NCI-H1436 (cell line): ENCODE measurements around the gene PPP1R27.
A peak's percentile ranks its signal among the peaks of the same experiment; 100 is the strongest.

Experiments used
- DNase-seq: peaks from one replicate; lab custom pipeline; 2025; lab: John Stamatoyannopoulos, UW

The PPP1R27 gene

GRCh38 chr17:81860756-81861568 is 26.1 kb upstream of the PPP1R27 start:
- DNase-seq, result peak; percentile 100

- DNase-seq, result no peak
These were observed 25.3 kb upstream of the PPP1R27 start, which contains the start of gene P4HB for GRCh38 chr17:81859906-81860755. P4HB (minus strand) TSS chr17:81860535; CDS start chr17:81860471, 64 bp downstream.

DNA sequence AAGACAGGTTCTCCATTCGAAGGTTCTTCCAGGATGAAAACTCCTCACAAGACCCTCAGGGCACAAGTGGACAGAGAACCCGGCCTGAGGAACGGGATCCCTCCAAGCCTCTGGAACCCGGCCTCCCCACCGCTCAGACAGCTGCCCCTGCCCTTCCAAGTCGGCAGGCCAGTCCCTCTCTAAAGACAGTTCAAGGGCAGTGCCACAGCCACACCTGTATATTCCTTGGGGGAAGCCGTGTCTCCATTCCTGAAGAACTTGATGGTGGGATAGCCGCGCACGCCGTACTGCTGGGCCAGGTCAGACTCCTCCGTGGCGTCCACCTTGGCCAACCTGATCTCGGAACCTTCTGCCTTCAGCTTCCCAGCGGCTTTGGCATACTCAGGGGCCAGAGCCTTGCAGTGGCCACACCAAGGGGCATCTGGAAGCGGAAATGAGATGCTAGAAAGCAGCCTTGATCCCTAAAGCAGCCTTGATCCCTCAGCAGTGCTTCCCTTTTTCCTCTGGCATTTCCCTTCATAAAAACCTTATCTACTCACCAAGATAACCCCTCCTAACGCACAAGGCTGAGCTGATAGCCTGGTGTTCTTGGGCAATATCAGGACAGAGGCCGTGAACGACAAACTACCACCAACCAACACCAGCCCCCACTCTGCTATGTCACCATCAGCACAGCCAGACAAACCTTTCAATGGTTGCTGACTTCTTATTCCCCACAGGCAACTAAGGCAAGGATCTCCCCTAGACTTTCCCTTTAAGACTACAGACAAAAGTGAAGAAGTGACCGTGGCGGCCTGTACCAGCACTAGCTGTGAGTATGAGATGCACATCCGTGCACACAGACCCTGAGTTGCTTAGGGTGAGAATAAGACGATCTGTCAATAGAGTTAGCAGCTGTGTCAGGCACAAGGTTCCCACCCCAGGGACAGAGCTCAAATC is 24.4 kb upstream of the PPP1R27 start:
- no peak for DNase-seq

DNA sequence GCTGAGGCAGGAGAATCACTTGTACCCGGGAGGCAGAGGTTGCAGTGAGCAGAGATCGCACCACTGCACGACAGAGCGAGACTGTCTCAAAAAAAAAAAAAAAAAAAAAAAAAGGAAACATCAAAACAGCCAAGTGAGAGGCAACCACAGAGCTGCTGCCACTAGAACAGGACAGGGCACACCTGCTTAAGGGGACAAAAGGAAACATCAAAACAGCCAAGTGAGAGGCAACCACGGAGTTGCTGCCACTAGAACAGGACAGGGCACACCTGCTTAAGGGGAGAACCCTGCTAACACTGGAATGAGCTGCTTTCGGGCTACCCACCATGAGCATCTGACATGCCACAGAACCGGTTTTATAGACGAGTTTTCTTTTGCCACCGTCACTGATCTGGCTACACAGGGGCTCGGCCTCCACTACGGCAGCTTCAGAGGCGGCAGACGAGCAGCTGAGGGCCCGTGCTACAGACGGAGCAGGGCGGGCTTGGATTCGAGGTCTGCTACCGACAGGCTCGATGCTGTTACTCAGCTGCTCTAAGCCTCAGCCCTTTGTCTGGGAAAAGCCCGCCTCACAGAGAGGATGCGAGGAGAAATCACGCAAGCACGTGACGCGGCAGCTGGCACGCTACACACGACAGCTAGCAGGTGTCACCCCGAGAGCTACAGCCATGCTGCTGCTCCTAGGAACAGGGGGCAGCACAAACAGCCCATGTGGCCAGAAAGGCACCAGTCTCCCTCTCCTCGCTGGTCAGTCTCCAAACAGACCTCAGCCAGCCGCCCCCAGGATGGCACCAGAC is 23.5 kb upstream of the PPP1R27 start:
- no peak for DNase-seq

DNA sequence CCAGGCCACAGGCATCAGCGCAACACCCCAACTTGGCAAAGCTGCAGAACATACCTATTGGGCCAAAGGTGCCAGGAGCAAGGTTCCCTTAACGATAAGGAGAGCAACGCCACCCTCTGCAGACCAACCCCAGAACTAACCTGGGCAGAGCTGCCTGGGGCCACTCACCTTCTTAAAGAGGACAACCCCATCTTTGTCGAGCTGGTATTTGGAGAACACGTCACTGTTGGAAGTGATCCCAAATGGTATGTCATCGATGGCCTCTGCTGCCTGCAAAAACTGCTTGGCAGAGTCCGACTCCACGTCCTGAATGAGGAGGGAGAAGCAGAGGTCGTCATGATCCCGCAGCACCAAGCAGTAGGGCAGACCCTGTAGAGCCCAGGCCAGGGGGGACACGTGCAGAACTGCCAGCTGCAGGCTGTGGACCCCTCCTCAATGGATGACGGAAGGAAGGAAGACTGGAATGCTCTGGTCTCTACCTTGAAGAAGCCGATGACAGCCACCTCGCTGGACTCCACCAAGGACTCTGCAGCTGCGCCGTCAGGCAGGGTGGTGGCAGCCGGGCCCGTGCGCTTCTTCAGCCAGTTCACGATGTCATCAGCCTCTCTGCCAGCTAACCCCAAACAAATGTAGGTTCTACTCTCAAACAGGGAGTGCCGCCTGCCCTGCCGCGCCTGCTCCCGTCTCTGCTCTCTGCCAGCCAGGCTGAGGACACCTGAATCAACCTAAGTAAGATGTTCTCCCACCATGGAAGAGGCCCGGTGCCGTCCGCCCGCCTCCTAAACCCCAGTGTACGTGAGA is 20.3 kb upstream of the PPP1R27 start:
- DNase-seq, result no peak

- no peak for DNase-seq
These were observed 17.4 kb upstream of the PPP1R27 start for GRCh38 chr17:81852237-81852636.

DNA sequence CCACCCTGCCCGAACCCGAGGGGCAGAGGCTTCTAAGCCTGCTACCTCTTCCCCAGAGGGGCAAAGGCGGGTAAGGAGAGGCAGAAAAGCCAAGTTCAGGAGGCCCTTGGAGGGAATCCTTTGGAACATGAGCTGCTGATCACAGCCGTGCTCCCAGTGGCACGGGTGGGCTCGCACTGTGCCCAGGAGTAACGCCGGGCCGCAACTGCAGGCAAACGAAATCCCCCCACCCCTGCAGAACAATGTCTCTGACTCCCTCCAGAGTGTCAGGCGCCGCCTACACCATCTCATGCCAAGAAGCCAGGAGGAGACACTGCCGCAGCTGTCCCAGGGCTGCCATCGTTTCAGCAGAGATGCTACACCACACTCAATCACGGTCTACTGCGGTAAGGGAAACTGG is 16.6 kb upstream of the PPP1R27 start:
- DNase-seq, result no peak

DNA sequence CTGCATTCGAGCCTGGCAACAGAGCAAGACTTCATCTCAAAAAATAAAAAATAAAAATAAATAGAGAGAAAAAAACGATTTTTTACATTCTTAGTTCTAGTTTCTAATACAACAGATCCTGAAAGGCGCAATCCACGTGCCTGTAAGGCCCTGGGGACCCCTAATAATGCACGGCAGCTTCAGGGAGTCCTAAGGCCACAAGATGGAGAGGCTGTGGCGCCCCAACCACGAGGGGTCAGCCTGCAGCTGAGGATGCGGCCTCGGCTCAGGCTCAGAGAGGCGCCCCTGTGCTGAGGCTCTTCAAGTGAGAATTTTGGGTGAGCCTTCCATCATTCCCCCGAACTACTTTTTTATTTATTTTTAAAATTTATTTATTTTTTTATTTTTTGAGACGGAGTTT is 14.6 kb upstream of the PPP1R27 start:
- DNase-seq, result no peak

DNA sequence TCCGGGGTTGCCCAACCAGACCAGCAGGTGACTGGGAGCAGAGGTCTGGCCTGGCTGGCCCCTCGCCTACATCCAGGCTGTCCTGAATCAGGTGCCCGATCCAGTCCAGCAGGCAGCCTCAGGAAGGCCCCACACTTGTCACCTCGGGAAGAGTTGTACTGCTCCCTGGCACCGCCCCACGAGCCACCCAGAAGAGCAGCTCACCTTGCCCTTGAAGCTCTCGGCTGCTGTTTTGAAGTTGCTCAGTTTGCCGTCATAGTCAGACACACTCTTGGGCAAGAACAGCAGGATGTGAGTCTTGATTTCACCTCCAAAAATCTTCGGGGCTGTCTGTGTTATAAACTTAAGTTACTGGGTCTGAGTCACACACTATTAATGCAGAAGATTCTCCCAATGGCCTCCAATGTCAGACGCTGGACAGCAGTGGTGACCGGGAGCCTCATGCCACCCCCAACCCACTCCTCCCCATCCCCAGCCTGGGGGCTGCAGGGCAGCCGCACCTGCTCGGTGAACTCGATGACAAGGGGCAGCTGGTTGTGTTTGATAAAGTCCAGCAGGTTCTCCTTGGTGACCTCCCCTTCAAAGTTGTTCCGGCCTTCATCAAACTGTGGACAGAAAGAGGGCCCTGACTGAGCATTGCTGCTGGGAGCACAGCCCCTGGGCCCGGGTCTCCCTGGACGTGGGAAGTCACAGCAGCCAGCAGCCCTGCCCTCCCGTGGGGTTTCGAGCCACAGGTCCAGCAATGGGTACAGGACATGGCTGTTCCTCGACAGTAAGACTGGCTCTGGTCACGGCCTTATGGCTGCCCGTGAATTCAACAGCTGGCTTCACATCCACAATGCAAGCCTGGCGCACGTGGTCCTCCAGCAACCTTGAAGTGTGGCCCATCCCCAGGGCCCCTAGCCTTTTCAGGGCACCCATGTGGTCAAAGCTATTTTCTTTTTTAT is 12.2 kb upstream of the PPP1R27 start:
- DNase-seq, result no peak

DNA sequence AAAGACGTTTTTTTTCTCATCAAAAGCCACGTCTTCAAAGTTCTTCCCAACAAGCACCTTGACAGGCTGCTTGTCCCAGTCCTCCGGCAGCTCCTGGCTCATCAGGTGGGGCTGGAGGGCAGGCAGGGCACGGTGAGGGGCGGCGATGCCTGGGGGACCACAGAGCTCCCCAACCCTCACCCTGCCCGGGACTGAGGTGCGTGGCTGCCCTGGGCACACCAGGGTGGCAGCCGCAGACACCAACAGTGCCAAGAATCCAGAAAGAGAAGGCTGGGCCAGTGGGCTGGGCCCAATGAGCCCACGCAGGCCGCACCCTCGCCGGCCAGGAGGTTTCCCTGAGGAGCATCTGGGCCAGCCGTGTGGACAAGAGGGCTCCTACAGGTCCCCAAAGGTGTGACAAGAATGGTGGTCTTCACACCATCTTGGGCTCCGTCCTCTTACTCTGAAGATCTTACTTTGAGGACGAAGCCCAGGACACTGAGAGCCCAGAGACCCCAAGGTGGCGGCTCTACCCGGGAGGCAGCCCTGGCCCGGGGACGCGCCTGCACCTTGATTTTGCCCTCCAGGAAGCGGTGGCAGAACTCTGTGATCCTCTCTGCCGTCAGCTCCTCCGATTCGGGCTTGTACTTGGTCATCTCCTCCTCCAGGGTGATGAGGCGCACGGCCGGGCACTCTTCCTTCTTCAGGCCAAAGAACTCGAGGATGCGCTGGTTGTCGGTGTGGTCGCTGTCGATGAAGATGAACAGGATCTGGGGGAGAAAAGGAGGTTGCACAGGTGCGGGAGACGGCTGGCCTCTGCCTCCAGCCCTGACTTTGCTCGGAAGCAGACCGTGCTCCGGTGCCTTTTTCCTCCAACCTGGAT is 11.3 kb upstream of the PPP1R27 start:
- DNase-seq, result no peak

DNA sequence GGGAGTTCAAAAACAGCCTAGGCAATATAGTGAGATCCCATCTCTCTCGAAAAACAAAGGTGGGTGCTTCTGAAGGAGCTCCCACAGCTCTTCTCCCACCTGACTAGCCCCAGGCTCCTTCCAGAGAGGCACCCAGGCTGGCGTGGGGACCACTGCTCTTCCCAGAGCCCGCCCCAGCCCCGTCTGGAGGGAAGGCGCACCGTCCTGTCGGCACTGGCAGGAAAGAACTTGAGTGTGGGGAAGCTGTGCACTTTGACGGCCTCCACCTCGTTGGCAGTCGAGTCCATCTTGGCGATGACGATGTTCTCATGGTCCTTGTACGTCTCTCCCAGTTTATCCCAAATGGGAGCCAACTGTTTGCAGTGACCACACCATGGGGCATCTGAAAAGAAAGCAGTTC is 10.5 kb upstream of the PPP1R27 start:
- DNase-seq, result no peak

- no peak for DNase-seq
These were observed 10.0 kb upstream of the PPP1R27 start for GRCh38 chr17:81844887-81845286.

DNA sequence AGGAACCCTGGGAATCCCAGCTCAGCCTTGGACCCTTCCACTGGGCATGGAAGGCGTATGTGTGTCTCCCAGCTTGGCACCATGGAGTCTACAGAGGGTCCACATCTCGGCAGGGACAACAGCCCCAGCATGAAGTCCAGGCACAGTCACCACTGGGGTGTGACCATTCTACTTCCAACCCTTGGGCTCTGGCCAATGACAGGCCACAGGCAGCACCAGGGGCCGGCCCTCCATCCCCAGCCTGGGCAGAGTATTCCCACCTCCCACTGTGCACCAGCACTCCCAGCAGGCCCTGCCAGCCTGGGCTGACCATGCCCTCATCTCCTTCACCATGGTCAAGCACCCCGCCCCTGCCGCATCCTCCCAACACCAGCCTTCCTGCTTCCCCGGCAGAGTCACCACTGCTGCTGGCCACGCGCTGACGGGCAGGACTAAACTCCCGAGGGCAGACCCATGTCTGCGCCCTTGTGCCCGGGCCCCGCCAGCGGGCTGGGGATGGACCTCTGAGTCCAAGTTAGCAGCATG is 9.5 kb upstream of the PPP1R27 start:
- no peak for DNase-seq

DNA sequence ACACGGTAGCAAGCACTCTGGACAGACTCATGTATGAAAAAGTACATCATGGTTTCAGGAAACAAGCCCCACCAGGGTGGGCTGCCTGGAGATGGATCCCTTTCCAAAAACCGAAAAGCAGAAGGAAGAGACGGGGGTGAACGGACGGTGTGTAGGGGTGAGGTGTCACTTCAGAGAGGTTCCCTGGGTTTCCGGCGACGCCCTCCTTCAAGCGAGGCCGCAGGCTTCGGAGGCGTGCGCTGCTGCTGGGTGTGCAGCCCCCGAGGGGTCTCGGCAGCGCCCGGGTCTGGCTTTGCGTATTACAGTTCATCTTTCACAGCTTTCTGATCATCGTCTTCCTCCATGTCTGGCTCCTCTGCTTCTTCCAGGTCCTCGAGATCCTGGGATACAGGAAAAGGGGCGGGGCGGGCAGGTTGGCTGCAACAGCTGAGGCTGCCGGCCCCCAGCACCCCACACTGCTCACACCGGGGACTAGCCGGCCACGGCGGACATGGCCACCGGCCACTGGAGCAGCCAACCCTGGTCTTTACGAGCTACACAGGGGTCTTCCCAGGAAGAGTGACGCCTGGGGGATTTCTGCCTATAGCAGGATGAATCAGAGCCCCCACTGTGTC is 9.0 kb upstream of the PPP1R27 start:
- DNase-seq, result no peak

DNA sequence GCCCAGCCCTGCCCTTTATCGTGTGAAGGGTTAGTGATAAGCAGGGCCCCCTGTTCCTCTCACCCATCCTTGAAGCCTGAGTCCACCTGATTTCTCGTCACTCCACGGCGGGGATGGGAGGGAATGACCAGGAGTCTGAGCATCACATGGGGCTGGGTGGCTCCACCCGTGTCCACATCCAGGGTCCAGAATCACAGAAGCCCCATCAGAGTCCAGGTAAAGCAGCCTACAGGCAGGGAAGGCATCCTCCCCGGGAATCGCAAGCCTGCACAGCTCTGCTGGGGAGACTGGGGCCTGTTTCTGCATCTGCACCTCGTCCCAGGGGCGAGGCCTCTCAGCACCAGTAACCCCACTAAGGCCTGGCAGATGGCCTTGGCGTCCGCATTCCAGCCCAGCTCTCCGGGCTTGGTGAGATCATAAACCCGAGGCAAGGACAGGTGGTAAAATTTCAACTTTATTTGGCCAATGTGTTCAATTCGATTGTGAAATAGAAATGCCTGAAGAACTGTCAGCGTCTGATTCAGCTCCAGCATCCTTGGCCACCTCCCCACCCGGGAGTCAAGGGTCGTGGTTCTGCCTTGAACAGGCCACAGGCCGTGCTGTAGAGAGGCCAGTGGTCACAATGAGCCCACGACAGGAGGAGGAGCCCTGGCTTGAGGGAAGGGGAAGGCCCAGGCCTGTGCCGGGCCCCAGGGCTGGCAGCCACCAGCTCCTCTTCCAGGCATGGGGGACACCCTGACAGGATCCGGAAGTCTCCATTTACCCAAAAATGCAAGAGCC is 8.1 kb upstream of the PPP1R27 start:
- DNase-seq, result no peak

DNA sequence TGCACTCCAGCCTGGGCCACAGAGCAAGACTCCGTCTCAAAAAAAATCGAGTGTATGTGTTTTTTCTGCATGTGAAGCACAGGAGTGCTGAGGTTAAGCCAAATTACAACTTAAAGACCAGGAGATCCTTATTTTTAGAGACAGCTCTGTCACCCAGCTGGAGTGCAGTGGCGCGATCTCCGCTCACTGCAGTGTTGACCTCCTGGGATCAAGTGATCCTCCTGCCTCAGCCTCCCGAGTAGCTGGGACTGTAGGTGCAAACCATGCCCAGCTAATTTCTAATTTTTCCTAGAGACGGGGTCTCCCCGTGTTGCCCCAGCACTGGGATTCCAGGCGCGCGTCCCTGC is 7.5 kb upstream of the PPP1R27 start:
- no peak for DNase-seq

- no peak for DNase-seq
These were observed 7.0 kb upstream of the PPP1R27 start for GRCh38 chr17:81841866-81842265.
